ENCODE results near the gene CADM1. TPM values are rescaled to one million over a fixed set of nuclear protein-coding genes. Genes with fewer than 3 reads are reported as not detected.
A peak's percentile ranks its signal among the peaks of the same experiment; 100 is the strongest.

CADM1 gene
- total and polyA plus RNA-seq, 2 donors from 2014 or later: 24.0 to 33.5 TPM

DNA sequence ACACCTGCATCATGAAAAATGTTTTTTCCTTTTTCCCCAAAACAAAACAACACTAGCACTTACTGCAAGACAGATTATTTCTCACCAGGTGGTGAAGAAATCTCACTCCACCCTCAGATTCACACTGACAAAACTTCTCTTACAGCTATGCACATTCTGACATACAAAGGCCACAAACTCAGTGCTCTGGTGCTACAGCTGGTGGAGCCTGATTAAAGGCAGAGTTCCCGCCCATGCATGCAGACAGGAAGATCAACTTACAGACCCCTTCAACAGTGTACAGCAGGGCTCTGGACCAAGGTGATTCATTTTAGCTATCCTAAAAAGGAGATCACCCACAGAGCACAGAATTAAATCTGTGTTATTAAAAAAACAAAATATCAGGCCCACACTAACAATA lies 112.6 kb downstream of the CADM1 start:
- intact Hi-C loops (cut with DNase I): no loop called here
- no peaks in the 10 kb centered on the region for H3K4me1 ChIP-seq (ENCODE audit: control insufficient read depth in 2 of 3, insufficient read depth in 2 of 3, low read depth in 1 of 3, low read length in 3 of 3)
- no peaks in the 10 kb centered on the region for H3K27me3 ChIP-seq (ENCODE audit: control insufficient read depth, insufficient read depth, low read length)
- H3K4me3 ChIP-seq (ENCODE audit: low read length in 3 of 3): no peak overlapping the region
- H3K9ac ChIP-seq (ENCODE audit: low read length in 3 of 3): no peak overlapping the region
- FAIRE-seq: no peak
- DNase-seq: peak in 3 of 5 donors; percentile 69 to 81 (median 80)
- H3K27ac ChIP-seq (ENCODE audit: low read depth in 2 of 2, low read length in 2 of 2): no peak overlapping the region
- no peak for TF ChIP-seq CTCF (IDR thresholded peaks at IDR 0.05; ENCODE audit: borderline replicate concordance, extremely low read depth, insufficient read depth)
- H3K9me3 ChIP-seq (ENCODE audit: control insufficient read depth in 2 of 3, insufficient read depth in 1 of 3, low read length in 3 of 3): no peaks in the 10 kb centered on the region
- H3K36me3 ChIP-seq (ENCODE audit: control insufficient read depth in 2 of 3, insufficient read depth in 3 of 3, low read length in 3 of 3): no peaks in the 10 kb centered on the region

DNA sequence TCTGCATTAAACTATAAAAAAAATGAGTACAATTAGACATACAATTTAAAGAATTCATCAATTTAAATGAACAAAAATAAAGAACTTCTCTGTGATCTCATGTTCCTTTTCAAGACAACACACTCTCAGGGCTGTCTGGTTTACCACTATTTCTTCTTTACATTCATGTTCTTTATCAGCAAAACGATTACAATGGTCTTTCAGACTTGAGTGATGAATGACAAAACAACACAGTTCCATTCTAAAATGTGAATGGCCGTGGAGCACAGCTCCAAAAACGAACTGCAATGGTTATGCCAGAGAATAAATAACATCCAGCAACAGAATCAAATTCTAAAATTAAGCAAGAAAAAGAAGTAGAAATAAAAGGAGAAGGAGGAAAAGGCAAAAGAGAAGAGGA lies 113.1 kb downstream of the CADM1 start:
- no peak for TF ChIP-seq CTCF (IDR thresholded peaks at IDR 0.05; ENCODE audit: borderline replicate concordance, extremely low read depth, insufficient read depth)
- no peak for FAIRE-seq
- intact Hi-C loops (cut with DNase I): no loop called here

GRCh38 chr11:115390441-115390840 lies 113.8 kb downstream of the CADM1 start:
- DNase-seq (no peak), FAIRE-seq (no peak)
- H3K27me3 ChIP-seq (ENCODE audit: control insufficient read depth, insufficient read depth, low read length): no peaks in the 10 kb centered on the region
- intact Hi-C loops (cut with DNase I): no loop called here
- H3K4me1 ChIP-seq (ENCODE audit: control insufficient read depth in 2 of 3, insufficient read depth in 2 of 3, low read depth in 1 of 3, low read length in 3 of 3): no peaks in the 10 kb centered on the region
- no peak overlapping the region for H3K4me3 ChIP-seq (ENCODE audit: low read length in 3 of 3)
- H3K27ac ChIP-seq (ENCODE audit: low read depth in 2 of 2, low read length in 2 of 2): no peak overlapping the region
- TF ChIP-seq CTCF (IDR thresholded peaks at IDR 0.05; ENCODE audit: borderline replicate concordance, extremely low read depth, insufficient read depth): no peak
- H3K9me3 ChIP-seq (ENCODE audit: control insufficient read depth in 2 of 3, insufficient read depth in 1 of 3, low read length in 3 of 3): no peaks in the 10 kb centered on the region
- no peaks in the 10 kb centered on the region for H3K36me3 ChIP-seq (ENCODE audit: control insufficient read depth in 2 of 3, insufficient read depth in 3 of 3, low read length in 3 of 3)
- no peak overlapping the region for H3K9ac ChIP-seq (ENCODE audit: low read length in 3 of 3)

More for the DNA sequence above, 113.1 kb downstream of the CADM1 start:
- Histone ChIP-seq H3K9ac (ENCODE audit: low read length in 3 of 3) (no peak overlapping the region), H3K27ac (ENCODE audit: low read depth in 2 of 2, low read length in 2 of 2) (no peak overlapping the region), H3K4me1 (ENCODE audit: control insufficient read depth in 2 of 3, insufficient read depth in 2 of 3, low read depth in 1 of 3, low read length in 3 of 3) (no peaks in the 10 kb centered on the region), H3K4me3 (ENCODE audit: low read length in 3 of 3) (no peak overlapping the region), H3K9me3 (ENCODE audit: control insufficient read depth in 2 of 3, insufficient read depth in 1 of 3, low read length in 3 of 3) (no peaks in the 10 kb centered on the region), H3K27me3 (ENCODE audit: control insufficient read depth, insufficient read depth, low read length) (no peaks in the 10 kb centered on the region), H3K36me3 (ENCODE audit: control insufficient read depth in 2 of 3, insufficient read depth in 3 of 3, low read length in 3 of 3) (no peaks in the 10 kb centered on the region)
- no peak for DNase-seq

- TF ChIP-seq CTCF (IDR thresholded peaks at IDR 0.05; ENCODE audit: borderline replicate concordance, extremely low read depth, insufficient read depth): no peak
- intact Hi-C loops (cut with DNase I): no loop called here
- H3K36me3 ChIP-seq (ENCODE audit: control insufficient read depth in 2 of 3, insufficient read depth in 3 of 3, low read length in 3 of 3): no peaks in the 10 kb centered on the region
- FAIRE-seq (no peak), DNase-seq (no peak)
- H3K4me3 ChIP-seq (ENCODE audit: low read length in 3 of 3): no peak overlapping the region
- H3K4me1 ChIP-seq (ENCODE audit: control insufficient read depth in 2 of 3, insufficient read depth in 2 of 3, low read depth in 1 of 3, low read length in 3 of 3): no peaks in the 10 kb centered on the region
- no peak overlapping the region for H3K9ac ChIP-seq (ENCODE audit: low read length in 3 of 3)
- H3K27ac ChIP-seq (ENCODE audit: low read depth in 2 of 2, low read length in 2 of 2): no peak overlapping the region
- no peaks in the 10 kb centered on the region for H3K27me3 ChIP-seq (ENCODE audit: control insufficient read depth, insufficient read depth, low read length)
- no peaks in the 10 kb centered on the region for H3K9me3 ChIP-seq (ENCODE audit: control insufficient read depth in 2 of 3, insufficient read depth in 1 of 3, low read length in 3 of 3)
These were observed 114.4 kb downstream of the CADM1 start for GRCh38 chr11:115389790-115390189.
